ENCODE data around the gene DDX23. TPM values are rescaled to one million over a fixed set of nuclear protein-coding genes. Genes with fewer than 3 reads are reported as not detected.

The DDX23 gene
- total RNA-seq, 2 donors from 2014 or later: 131 to 162 TPM

GRCh38 chr12:48813465-48814261 is 38.3 kb downstream of the DDX23 start:
- H3K4me3 Mint-ChIP-seq: peak overlapping the region; percentile 94
- DNase-seq (ENCODE audit: low spot score) (no peak), ATAC-seq (no peak)
- no peaks in the 10 kb centered on the region for H3K9me3 Mint-ChIP-seq
- H3K27ac Mint-ChIP-seq: peak overlapping the region; percentile 30 to 78
- H3K4me1 Mint-ChIP-seq (ENCODE audit: low read depth in 2 of 2): peaks cover 30 to 32% of the 10 kb centered on the region in 2 donors
- H3K36me3 Mint-ChIP-seq: no peaks in the 10 kb centered on the region
- H3K27me3 Mint-ChIP-seq: peaks cover 0 to 9% of the 10 kb centered on the region in 2 donors

- Mint-ChIP-seq H3K36me3 (no peaks in the 10 kb centered on the region), H3K27me3 (peaks cover 0 to 9% of the 10 kb centered on the region in 2 donors), H3K4me3 (peak overlapping the region; percentile 13), H3K9me3 (no peaks in the 10 kb centered on the region), H3K27ac (peak overlapping the region; percentile 45 to 76), H3K4me1 (ENCODE audit: low read depth in 2 of 2) (peaks cover 23 to 29% of the 10 kb centered on the region in 2 donors)
- DNase-seq (ENCODE audit: low spot score) (no peak), ATAC-seq (no peak)
Observed at GRCh38 chr12:48812389-48812788, 39.6 kb downstream of the DDX23 start.

DNA sequence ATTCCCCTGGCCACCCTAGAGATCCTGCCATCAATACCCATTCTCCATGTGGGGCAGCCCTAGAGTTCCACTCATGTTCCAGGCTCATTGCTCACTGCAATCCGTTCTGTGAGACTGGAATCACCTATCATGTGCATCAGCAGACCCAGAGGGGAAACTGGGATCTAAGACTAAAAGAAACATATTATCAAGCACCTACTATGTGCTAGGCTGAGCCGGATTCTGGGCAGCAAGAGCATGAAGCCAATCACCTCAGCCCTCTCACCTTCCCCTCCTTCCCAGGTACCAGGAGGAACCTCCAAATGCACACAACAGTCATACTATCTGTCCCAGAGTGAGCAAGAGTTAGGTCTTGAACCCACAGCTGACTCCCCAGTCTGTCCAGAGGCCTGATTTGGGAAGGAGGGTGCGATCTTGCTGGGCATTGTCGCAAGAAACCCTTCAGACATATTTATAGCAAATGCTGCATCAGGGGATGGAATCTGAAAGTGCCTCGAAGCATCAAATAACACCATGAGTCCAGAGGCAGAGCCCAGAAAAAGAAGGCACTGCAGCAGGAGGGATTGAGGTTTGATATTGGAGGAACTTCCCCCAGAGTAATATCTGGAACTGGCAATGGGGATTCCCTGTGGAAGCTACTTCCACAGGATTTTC is 40.4 kb downstream of the DDX23 start:
- Mint-ChIP-seq H3K27ac (peak overlapping the region; percentile 40 to 45), H3K36me3 (no peaks in the 10 kb centered on the region), H3K4me1 (ENCODE audit: low read depth in 2 of 2) (peaks cover 22 to 26% of the 10 kb centered on the region in 2 donors), H3K27me3 (peaks cover 0 to 4% of the 10 kb centered on the region in 2 donors), H3K4me3 (no peak overlapping the region), H3K9me3 (no peaks in the 10 kb centered on the region)
- no peak for ATAC-seq
- DNase-seq (ENCODE audit: low spot score): no peak

DNA sequence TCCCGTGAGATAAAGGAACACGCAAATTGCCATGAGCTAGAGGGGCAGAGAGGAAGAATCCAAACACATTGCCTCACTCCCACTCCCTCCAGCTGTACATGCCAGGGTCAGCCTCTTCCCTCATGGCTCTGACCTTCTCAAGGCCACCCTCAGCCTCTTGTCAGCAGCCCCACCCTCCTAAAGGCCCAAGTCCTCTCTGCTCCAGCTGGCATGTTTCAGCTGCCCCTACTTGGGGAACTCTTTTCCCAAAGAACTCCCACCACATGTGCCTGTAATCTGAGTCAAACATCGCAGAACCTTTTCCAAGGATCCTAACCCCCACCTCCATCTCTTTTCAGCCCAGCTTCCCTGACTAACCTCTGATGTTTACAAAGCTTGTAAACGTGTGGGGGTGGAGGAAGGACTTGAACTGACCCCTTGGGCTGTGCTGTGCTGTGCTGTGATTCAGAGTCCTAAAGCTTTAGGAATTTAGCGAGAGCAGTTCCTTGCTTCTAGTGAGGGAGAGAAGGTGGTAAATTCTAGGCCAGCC is 41.0 kb downstream of the DDX23 start:
- Mint-ChIP-seq H3K4me3 (no peak overlapping the region), H3K27me3 (no peaks in the 10 kb centered on the region), H3K4me1 (ENCODE audit: low read depth in 2 of 2) (peaks cover 21 to 27% of the 10 kb centered on the region in 2 donors), H3K36me3 (no peaks in the 10 kb centered on the region), H3K27ac (peak overlapping the region in 1 of 2 donors; percentile 40), H3K9me3 (no peaks in the 10 kb centered on the region)
- no peak for ATAC-seq
- DNase-seq (ENCODE audit: low spot score): no peak

- Mint-ChIP-seq H3K27me3 (no peaks in the 10 kb centered on the region), H3K4me3 (no peak overlapping the region), H3K4me1 (ENCODE audit: low read depth in 2 of 2) (peaks cover 17 to 23% of the 10 kb centered on the region in 2 donors), H3K9me3 (no peaks in the 10 kb centered on the region), H3K27ac (no peak overlapping the region), H3K36me3 (no peaks in the 10 kb centered on the region)
- DNase-seq (ENCODE audit: low spot score): no peak
- ATAC-seq: no peak
Observed at GRCh38 chr12:48807981-48808380, 44.0 kb downstream of the DDX23 start.

DNA sequence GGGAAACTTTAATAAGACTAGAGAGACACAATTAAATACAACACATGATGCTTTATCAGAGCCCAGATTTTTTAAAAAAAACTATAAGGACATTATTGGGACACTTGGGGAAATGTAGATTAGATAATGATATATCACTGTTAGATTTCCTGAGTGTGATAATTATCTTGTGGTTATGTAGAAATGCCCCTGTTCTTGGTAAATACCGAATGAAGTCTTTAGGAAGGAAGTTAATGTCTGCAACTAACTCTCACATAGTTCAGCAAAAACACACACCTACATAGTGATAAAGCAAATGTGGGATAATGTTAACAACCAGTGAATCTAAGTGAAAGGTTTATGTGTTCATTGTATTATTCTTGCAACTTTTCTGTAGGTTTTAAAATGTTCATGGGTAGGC is 48.3 kb downstream of the DDX23 start:
- DNase-seq (ENCODE audit: low spot score): no peak
- Mint-ChIP-seq H3K4me3 (no peak overlapping the region), H3K4me1 (ENCODE audit: low read depth in 2 of 2) (peaks cover 13 to 16% of the 10 kb centered on the region in 2 donors), H3K27me3 (no peaks in the 10 kb centered on the region), H3K9me3 (no peaks in the 10 kb centered on the region), H3K27ac (no peak overlapping the region), H3K36me3 (no peaks in the 10 kb centered on the region)
- ATAC-seq: no peak

DNA sequence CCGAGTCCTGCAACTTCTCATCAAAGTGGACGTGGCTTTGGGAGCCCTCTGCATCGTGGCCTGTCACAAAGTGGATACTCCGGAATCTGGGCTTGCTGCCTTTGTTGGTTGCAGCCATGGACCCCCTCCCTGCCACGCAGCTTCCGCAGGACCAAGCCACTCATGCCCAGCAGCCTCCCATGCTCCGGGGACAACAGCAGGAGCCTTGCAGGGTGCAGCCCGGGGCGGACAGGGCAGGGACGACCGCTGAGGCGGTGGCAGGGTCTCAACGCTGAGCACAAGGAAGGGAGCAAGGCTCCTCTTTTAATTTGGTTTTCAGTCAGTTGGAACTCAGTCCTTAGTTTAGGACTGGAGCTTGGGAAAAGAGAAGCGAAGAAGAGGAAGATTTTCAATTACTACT is 51.0 kb downstream of the DDX23 start:
- ATAC-seq: no peak
- H3K4me3 Mint-ChIP-seq: no peak overlapping the region
- H3K9me3 Mint-ChIP-seq: no peaks in the 10 kb centered on the region
- DNase-seq (ENCODE audit: low spot score): no peak
- H3K4me1 Mint-ChIP-seq (ENCODE audit: low read depth in 2 of 2): peaks cover 9 to 12% of the 10 kb centered on the region in 2 donors
- H3K27me3 Mint-ChIP-seq: no peaks in the 10 kb centered on the region
- H3K27ac Mint-ChIP-seq: no peak overlapping the region
- no peaks in the 10 kb centered on the region for H3K36me3 Mint-ChIP-seq

- Mint-ChIP-seq H3K27ac (no peak overlapping the region), H3K36me3 (no peaks in the 10 kb centered on the region), H3K4me1 (ENCODE audit: low read depth in 2 of 2) (peaks cover 11 to 13% of the 10 kb centered on the region in 2 donors), H3K9me3 (no peaks in the 10 kb centered on the region), H3K27me3 (no peaks in the 10 kb centered on the region), H3K4me3 (no peak overlapping the region)
- no peak for DNase-seq (ENCODE audit: low spot score)
- ATAC-seq: no peak
Observed at GRCh38 chr12:48800457-48800856, 51.5 kb downstream of the DDX23 start.

- peaks cover 0 to 3% of the 10 kb centered on the region in 2 donors for H3K27me3 Mint-ChIP-seq
- peaks cover 6 to 12% of the 10 kb centered on the region in 2 donors for H3K4me1 Mint-ChIP-seq (ENCODE audit: low read depth in 2 of 2)
- H3K27ac Mint-ChIP-seq: no peak overlapping the region
- DNase-seq (ENCODE audit: low spot score) (peak; percentile 62), ATAC-seq (peak; percentile 79 to 81)
- no peaks in the 10 kb centered on the region for H3K9me3 Mint-ChIP-seq
- no peak overlapping the region for H3K4me3 Mint-ChIP-seq
- H3K36me3 Mint-ChIP-seq: no peaks in the 10 kb centered on the region
Observed at GRCh38 chr12:48796976-48797375, 55.0 kb downstream of the DDX23 start.

DNA sequence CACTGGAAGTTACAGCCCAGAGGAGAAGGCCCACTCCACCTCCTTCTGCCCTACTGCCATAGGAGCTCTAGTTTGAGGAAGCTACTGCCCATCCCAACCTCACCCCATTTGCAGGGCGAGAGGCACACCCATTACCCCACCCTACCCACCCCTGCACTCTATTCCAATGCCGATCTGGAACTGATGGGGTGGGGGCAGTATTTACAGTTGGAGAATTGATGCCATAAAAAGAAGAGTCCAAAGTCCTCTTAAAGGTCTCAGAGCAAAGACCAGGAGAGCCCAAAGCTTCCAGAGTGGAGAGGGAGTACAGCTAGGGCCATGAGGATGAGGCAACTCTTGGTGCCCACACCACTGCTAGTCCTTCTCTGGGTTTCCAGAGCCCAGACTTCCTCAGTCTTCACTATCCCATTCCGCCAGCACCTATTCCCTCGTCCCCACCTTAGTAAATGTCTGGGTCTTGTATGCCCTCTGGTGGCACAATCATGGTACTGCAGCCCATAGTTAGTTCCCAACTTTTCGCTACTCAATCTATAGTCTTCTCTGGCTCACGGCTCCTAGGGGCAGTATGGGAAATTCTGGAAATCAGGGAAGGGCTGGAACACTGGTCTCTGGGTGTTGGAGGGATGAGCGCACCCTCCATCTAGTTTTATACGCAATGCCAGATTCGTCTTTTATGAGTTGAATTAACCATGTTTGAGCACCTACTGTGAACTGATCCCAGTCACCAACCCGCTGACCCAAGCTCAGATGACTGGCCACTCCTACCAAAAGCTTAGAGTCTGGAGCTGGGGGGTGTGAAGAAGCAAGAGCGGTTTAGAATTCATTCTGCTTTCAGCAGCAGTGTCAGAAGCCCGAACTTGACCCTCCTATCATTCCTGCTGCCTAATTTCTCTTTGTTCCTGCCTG is 56.2 kb downstream of the DDX23 start:
- no peaks in the 10 kb centered on the region for H3K36me3 Mint-ChIP-seq
- ATAC-seq (peak; percentile 72 to 87), DNase-seq (ENCODE audit: low spot score) (peak; percentile 65)
- no peaks in the 10 kb centered on the region for H3K9me3 Mint-ChIP-seq
- no peak overlapping the region for H3K27ac Mint-ChIP-seq
- H3K4me3 Mint-ChIP-seq: no peak overlapping the region
- H3K27me3 Mint-ChIP-seq: peaks cover 0 to 3% of the 10 kb centered on the region in 2 donors
- peaks cover 6 to 12% of the 10 kb centered on the region in 2 donors for H3K4me1 Mint-ChIP-seq (ENCODE audit: low read depth in 2 of 2)

DNA sequence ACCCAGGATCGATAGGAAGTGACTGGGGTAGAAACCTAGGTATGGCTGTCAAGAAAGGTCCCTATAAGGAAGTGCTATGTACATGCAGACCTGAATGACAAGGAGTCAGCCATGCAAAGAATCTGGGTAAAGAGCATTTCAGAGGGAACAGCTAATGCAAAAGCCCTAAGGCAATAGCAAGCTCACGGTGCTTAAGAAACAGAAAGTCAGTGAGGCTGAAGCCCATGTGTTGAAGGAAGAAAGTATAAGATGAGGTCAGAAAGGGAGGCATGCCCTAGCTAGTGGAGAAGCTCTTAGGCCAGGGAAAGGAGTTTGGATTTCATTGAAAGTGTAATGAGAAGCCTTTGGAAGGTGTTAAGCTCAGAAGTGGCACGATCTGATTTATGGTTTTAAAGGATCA is 57.1 kb downstream of the DDX23 start:
- Mint-ChIP-seq H3K9me3 (no peaks in the 10 kb centered on the region), H3K4me1 (ENCODE audit: low read depth in 2 of 2) (peaks cover 6 to 17% of the 10 kb centered on the region in 2 donors), H3K36me3 (no peaks in the 10 kb centered on the region), H3K27me3 (peaks cover 7 to 11% of the 10 kb centered on the region in 2 donors), H3K27ac (no peak overlapping the region), H3K4me3 (no peak overlapping the region)
- ATAC-seq: no peak
- DNase-seq (ENCODE audit: low spot score): peak; percentile 39

DNA sequence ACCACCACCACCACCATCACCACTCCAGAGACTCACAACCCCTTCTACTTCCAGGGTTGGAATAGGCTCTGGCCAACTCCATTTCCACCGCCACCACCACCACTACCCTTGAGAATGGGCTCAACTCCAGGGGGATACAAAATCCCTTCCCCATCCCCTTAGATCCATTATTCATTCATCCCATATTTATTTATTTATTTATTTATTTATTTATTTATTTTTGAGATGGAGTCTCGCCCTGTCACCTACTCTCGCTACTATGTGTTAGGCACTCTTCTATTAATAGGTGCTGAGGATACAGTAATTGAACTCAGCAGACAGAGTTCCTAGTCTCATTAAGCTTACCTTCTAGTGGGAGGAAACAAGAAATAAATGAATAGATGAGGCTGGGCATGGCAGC is 58.3 kb downstream of the DDX23 start:
- peaks cover 9 to 13% of the 10 kb centered on the region in 2 donors for H3K27me3 Mint-ChIP-seq

GRCh38 chr12:48789858-48790326 is 62.1 kb downstream of the DDX23 start:
- Mint-ChIP-seq H3K27ac (no peak overlapping the region), H3K4me3 (no peak overlapping the region), H3K27me3 (peaks cover 16 to 31% of the 10 kb centered on the region in 2 donors), H3K4me1 (ENCODE audit: low read depth in 2 of 2) (peaks cover 0 to 17% of the 10 kb centered on the region in 2 donors), H3K9me3 (no peaks in the 10 kb centered on the region), H3K36me3 (no peaks in the 10 kb centered on the region)
- DNase-seq (ENCODE audit: low spot score) (no peak), ATAC-seq (no peak)

More for the DNA sequence above, 58.3 kb downstream of the DDX23 start:
- Mint-ChIP-seq H3K27ac (no peak overlapping the region), H3K36me3 (no peaks in the 10 kb centered on the region), H3K4me3 (no peak overlapping the region), H3K4me1 (ENCODE audit: low read depth in 2 of 2) (peaks cover 6 to 18% of the 10 kb centered on the region in 2 donors), H3K9me3 (no peaks in the 10 kb centered on the region)
- DNase-seq (ENCODE audit: low spot score) (no peak), ATAC-seq (no peak)
